Neural progenitor cell (in vitro differentiated cells): ENCODE results near the gene NRROS. TPM values are rescaled to one million over a fixed set of nuclear protein-coding genes. Genes with fewer than 3 reads are reported as not detected.
"Not testable (repeated sequence)": the region's sequence is repeated elsewhere in the genome, so short reads cannot be mapped to it uniquely, and the experiment has no call there.

Experiments
- DNase-seq: peaks from one replicate; pipeline ENCODE4 v3.0.0-alpha.2; 2016; ENCODE audit warnings: low spot score
- H2AFZ ChIP-seq: fragments of 200-600 bp; sonication (generic); replicated peaks from 2 replicates; pipeline ENCODE4 v1.6.1; 2016; ENCODE audit warnings: antibody characterized with exemption
- H3F3A ChIP-seq: fragments of 200-600 bp; sonication (generic); 2 replicates; pipeline ENCODE4 v1.6.1; 2016; ENCODE audit warnings: antibody characterized with exemption, low read depth
- H3K27ac ChIP-seq: fragments of 200-600 bp; sonication (generic); 2 replicates; pipeline ENCODE4 v1.5.1; 2016; ENCODE audit warnings: mild to moderate bottlenecking
- H3K27me3 ChIP-seq: fragments of 200-600 bp; sonication (generic); 2 replicates; pipeline ENCODE4 v1.6.1; 2016; ENCODE audit warnings: mild to moderate bottlenecking, moderate library complexity
- H3K36me3 ChIP-seq: fragments of 200-600 bp; sonication (generic); 2 replicates; pipeline ENCODE4 v1.5.1; 2016
- H3K4me1 ChIP-seq: fragments of 200-600 bp; sonication (generic); 2 replicates; pipeline ENCODE4 v1.6.1; 2016; ENCODE audit warnings: mixed run types
- H3K4me2 ChIP-seq: fragments of 200-600 bp; sonication (generic); 2 replicates; pipeline ENCODE4 v1.6.1; 2016
- H3K4me3 ChIP-seq: fragments of 200-600 bp; sonication (generic); 2 replicates; pipeline ENCODE4 v1.5.1; 2016
- H3K79me2 ChIP-seq: fragments of 200-600 bp; sonication (generic); 2 replicates; pipeline ENCODE4 v1.6.1; 2016; ENCODE audit warnings: low read depth
- H3K9ac ChIP-seq: fragments of 200-600 bp; sonication (generic); 2 replicates; pipeline ENCODE4 v1.6.1; 2016
- H3K9me3 ChIP-seq: fragments of 200-600 bp; sonication (generic); 2 replicates; pipeline ENCODE4 v1.5.1; 2016; ENCODE audit warnings: low read depth
- H4K20me1 ChIP-seq: fragments of 200-600 bp; sonication (generic); 2 replicates; pipeline ENCODE4 v1.6.1; 2016; ENCODE audit warnings: low read depth
- H3K27ac Mint-ChIP-seq: 3 replicates; pipeline ENCODE4 v1.8.0; 2021; ENCODE audit warnings: mixed read lengths
- H3K27me3 Mint-ChIP-seq: 2 replicates; pipeline ENCODE4 v1.8.0; 2022; ENCODE audit warnings: low read depth, mild to moderate bottlenecking, inconsistent platforms, moderate library complexity, mixed read lengths; ENCODE audit not compliant: insufficient read depth
- H3K36me3 Mint-ChIP-seq: 3 replicates; pipeline ENCODE4 v1.8.0; 2021; ENCODE audit warnings: mixed read lengths
- H3K4me1 Mint-ChIP-seq: 3 replicates; pipeline ENCODE4 v1.8.0; 2021; ENCODE audit warnings: mixed read lengths
- H3K4me3 Mint-ChIP-seq: 3 replicates; pipeline ENCODE4 v1.8.0; 2021; ENCODE audit warnings: mild to moderate bottlenecking, moderate library complexity, mixed read lengths
- H3K9me3 Mint-ChIP-seq: 3 replicates; pipeline ENCODE4 v1.8.0; 2020; ENCODE audit warnings: mixed read lengths
- EZH2 ChIP-seq: fragments of 200-600 bp; sonication (generic); IDR thresholded peaks from 2 replicates; pipeline ENCODE4 v1.6.1; 2017; ENCODE audit warnings: antibody characterized with exemption, mild to moderate bottlenecking, moderate library complexity
- EZH2phosphoT487 ChIP-seq: fragments of 200-600 bp; sonication (generic); IDR thresholded peaks from 2 replicates; pipeline ENCODE4 v1.6.1; 2017; ENCODE audit warnings: antibody characterized with exemption
- total RNA-seq: library from RNA; depleted of rRNA; stranded (reverse); fragments of >200 nt; gene quantifications from 2 replicates; pipeline ENCODE4 v1.2.3, GENCODE V29; 2015; ENCODE audit warnings: low replicate concordance
- TF ChIP-seq, protein P1 (sequence below): fragments of 200-600 bp; sonication (generic); IDR thresholded peaks from 2 replicates; pipeline ENCODE4 v1.5.1; 2017; ENCODE audit warnings: antibody characterized with exemption, mild to moderate bottlenecking

NRROS gene
- total RNA-seq, 1 donor from 2014 or later = 0.58 TPM

DNA sequence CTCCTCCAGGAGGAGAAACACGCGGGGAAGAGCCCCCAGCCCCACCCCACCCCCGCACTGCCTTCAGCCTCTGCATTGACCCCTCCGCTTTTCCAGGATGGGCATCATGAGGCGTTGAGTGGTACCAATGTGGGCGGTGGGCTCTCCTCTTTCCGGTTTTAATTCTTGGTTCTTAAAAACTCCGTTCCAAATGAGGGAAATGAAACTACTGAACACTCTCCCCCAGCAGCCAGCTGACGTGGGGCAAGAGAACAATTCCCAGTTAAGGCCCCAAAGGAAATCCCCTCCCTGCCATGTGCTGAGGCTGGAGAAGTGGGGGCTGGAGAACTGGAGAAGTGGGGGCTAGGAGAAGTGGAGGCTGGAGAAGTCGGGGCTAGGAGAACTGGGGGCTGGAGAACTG is 5.3 kb upstream of the NRROS start:
- DNase-seq = no peak
- H3K4me1 ChIP-seq = peaks cover 27% of the 10 kb centered on the region
- Mint-ChIP-seq H3K4me3 (no peak overlapping the region), H3K27me3 (peaks cover 13% of the 10 kb centered on the region), H3K4me1 (peaks cover 41% of the 10 kb centered on the region), H3K36me3 (no peaks in the 10 kb centered on the region), H3K9me3 (no peaks in the 10 kb centered on the region), H3K27ac (no peak overlapping the region)
- H4K20me1 ChIP-seq = no peaks in the 10 kb centered on the region
- TF ChIP-seq EZH2phosphoT487 = no peak
- H3K27ac ChIP-seq = no peak overlapping the region
- H3K9me3 ChIP-seq = no peaks in the 10 kb centered on the region
- H3F3A ChIP-seq = peaks cover 44% of the 10 kb centered on the region
- H3K79me2 ChIP-seq = no peaks in the 10 kb centered on the region
- no peak overlapping the region for H3K9ac ChIP-seq
- H3K36me3 ChIP-seq = no peaks in the 10 kb centered on the region
- no peak overlapping the region for H3K4me2 ChIP-seq
- no peak overlapping the region for H3K4me3 ChIP-seq
- H2AFZ ChIP-seq = no peak overlapping the region
- H3K27me3 ChIP-seq = peaks cover 13% of the 10 kb centered on the region

DNA sequence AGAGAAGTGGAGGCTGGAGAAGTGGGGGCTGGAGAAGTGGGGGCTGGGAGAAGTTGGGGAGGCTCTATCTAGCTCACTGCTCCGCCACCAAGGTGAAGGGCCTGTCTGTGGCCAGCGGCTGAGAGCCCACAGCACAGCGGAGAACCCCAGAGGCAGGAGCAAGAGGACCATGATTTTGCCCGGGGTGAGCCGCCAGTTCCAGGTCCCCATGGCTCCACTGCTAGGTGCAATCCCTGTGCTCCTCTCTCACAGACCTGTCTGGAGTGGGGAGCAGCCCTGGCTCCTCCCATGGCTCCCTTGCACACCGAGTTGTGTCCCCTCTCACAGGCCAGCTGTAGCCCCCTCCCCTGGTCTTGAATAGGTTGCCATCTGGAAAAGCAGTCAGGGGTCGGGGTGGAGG is 4.7 kb upstream of the NRROS start:
- H3K27me3 Mint-ChIP-seq = peaks cover 13% of the 10 kb centered on the region
- no peak overlapping the region for H3K4me3 Mint-ChIP-seq
- Histone ChIP-seq H3K4me3 (no peak overlapping the region), H3K9me3 (no peaks in the 10 kb centered on the region), H3K27ac (no peak overlapping the region), H3K36me3 (no peaks in the 10 kb centered on the region), H3K4me1 (peaks cover 33% of the 10 kb centered on the region), H3K4me2 (no peak overlapping the region), H3K27me3 (peaks cover 18% of the 10 kb centered on the region), H3K79me2 (no peaks in the 10 kb centered on the region), H3F3A (peaks cover 50% of the 10 kb centered on the region), H3K9ac (no peak overlapping the region), H2AFZ (no peak overlapping the region), H4K20me1 (no peaks in the 10 kb centered on the region)
- peaks cover 45% of the 10 kb centered on the region for H3K4me1 Mint-ChIP-seq
- no peaks in the 10 kb centered on the region for H3K36me3 Mint-ChIP-seq
- DNase-seq = no peak
- H3K9me3 Mint-ChIP-seq = no peaks in the 10 kb centered on the region
- no peak for TF ChIP-seq EZH2
- TF ChIP-seq, protein P1, sequence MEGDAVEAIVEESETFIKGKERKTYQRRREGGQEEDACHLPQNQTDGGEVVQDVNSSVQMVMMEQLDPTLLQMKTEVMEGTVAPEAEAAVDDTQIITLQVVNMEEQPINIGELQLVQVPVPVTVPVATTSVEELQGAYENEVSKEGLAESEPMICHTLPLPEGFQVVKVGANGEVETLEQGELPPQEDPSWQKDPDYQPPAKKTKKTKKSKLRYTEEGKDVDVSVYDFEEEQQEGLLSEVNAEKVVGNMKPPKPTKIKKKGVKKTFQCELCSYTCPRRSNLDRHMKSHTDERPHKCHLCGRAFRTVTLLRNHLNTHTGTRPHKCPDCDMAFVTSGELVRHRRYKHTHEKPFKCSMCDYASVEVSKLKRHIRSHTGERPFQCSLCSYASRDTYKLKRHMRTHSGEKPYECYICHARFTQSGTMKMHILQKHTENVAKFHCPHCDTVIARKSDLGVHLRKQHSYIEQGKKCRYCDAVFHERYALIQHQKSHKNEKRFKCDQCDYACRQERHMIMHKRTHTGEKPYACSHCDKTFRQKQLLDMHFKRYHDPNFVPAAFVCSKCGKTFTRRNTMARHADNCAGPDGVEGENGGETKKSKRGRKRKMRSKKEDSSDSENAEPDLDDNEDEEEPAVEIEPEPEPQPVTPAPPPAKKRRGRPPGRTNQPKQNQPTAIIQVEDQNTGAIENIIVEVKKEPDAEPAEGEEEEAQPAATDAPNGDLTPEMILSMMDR = no peak
- TF ChIP-seq EZH2phosphoT487 = no peak
- no peak overlapping the region for H3K27ac Mint-ChIP-seq

DNA sequence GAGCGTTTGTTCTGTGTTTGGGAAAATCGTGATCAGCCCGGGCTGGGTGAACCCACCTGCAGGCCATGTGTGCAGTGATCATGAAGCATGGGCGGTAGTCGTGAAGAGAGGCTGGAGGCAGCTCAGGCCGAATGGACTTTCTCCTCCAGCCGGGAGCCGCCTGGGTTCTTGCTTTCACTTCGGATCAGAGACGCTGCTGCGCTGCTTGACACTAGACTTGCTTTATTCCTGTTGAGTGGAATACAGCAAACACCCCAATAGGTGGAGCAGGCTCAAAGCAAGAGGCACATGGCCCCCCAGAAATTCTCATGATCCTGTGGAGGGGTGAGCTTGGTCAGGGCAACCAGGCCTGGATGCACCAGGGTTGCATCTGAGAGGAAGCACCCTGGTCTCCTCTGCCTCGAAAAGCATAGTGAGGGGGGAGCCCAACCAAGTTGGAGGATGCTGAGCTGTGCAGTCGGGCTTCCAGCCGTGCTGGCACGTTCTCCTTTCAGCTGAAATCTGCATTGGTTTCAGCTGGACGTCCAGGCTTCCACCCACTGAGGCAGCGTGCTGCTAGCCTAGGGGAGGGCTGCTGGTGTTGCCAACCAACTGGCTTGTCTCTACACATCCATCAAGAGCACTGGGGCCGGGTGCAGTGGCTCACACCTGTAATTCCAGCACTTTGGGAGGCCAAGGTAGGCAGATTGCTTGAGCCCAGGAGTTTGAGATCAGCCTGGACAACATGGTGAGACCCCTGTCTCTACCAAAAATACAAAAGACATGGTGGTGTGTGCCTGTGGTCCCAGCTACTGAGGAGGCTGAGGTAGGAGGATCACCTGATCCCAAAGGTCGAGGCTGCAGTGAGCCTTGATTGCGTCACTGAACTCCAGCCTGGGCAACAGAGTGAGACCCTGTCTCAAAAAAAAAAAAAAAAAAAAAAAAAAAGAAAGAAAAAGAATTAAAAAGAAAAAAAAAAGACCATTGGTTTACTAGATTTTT is 2.8 kb upstream of the NRROS start:
- Histone ChIP-seq H3K9me3 (no peaks in the 10 kb centered on the region), H3K4me3 (no peak overlapping the region), H3K79me2 (no peaks in the 10 kb centered on the region), H2AFZ (no peak overlapping the region), H4K20me1 (no peaks in the 10 kb centered on the region), H3F3A (peaks cover 40% of the 10 kb centered on the region), H3K36me3 (no peaks in the 10 kb centered on the region), H3K27me3 (peaks cover 28% of the 10 kb centered on the region), H3K4me2 (no peak overlapping the region), H3K9ac (no peak overlapping the region), H3K27ac (no peak overlapping the region), H3K4me1 (peaks cover 30% of the 10 kb centered on the region)
- no peaks in the 10 kb centered on the region for H3K36me3 Mint-ChIP-seq
- TF ChIP-seq, protein P1 = no peak
- no peak for TF ChIP-seq EZH2phosphoT487
- TF ChIP-seq EZH2 = no peak
- no peaks in the 10 kb centered on the region for H3K9me3 Mint-ChIP-seq
- H3K27me3 Mint-ChIP-seq = peaks cover 15% of the 10 kb centered on the region
- H3K4me3 Mint-ChIP-seq = no peak overlapping the region
- no peak overlapping the region for H3K27ac Mint-ChIP-seq
- peaks cover 45% of the 10 kb centered on the region for H3K4me1 Mint-ChIP-seq
- DNase-seq = no peak

DNA sequence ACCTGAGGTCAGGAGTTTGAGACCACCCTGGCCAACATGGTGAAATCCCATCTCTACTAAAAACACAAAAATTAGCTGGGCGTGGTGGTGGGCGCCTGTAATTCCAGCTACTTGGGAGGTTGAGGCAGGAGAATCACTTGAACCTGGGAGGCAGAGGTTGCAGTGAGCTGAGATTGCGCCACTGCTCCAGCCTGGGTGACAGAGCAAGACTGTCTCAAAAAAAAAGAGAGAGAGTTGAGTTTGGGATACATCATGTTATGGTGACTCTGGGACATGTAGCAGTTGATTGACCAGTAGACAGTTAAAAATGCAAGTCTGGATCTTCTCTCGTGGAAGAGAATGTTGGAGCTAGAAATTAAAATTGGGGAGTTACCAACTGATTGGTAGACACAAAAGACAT is 1.6 kb upstream of the NRROS start:
- DNase-seq, H3K4me2 ChIP-seq: not testable (repeated sequence)
- H3K4me1 Mint-ChIP-seq = peaks cover 35% of the 10 kb centered on the region

More for the DNA sequence above, 1.6 kb upstream of the NRROS start:
- Histone ChIP-seq H3K4me1 (peaks cover 27% of the 10 kb centered on the region), H3F3A (peaks cover 27% of the 10 kb centered on the region), H3K27me3 (peaks cover 28% of the 10 kb centered on the region)
- not testable (repeated sequence) for H3K36me3 ChIP-seq, H3K79me2 ChIP-seq, H3K9me3 Mint-ChIP-seq, H3K9me3 ChIP-seq, H3K4me3 ChIP-seq, H3K9ac ChIP-seq, H4K20me1 ChIP-seq, H3K27ac Mint-ChIP-seq, H2AFZ ChIP-seq, H3K27ac ChIP-seq, H3K36me3 Mint-ChIP-seq
- Mint-ChIP-seq H3K27me3 (peaks cover 15% of the 10 kb centered on the region), H3K4me3 (peak overlapping the region; percentile 11)
